ENCODE results near the gene TCIRG1.

- TF ChIP-seq EZH2phosphoT487 (IDR thresholded peaks at IDR 0.05; ENCODE audit: borderline replicate concordance, low read depth, low read length) = no peak
- TF ChIP-seq, protein P1, sequence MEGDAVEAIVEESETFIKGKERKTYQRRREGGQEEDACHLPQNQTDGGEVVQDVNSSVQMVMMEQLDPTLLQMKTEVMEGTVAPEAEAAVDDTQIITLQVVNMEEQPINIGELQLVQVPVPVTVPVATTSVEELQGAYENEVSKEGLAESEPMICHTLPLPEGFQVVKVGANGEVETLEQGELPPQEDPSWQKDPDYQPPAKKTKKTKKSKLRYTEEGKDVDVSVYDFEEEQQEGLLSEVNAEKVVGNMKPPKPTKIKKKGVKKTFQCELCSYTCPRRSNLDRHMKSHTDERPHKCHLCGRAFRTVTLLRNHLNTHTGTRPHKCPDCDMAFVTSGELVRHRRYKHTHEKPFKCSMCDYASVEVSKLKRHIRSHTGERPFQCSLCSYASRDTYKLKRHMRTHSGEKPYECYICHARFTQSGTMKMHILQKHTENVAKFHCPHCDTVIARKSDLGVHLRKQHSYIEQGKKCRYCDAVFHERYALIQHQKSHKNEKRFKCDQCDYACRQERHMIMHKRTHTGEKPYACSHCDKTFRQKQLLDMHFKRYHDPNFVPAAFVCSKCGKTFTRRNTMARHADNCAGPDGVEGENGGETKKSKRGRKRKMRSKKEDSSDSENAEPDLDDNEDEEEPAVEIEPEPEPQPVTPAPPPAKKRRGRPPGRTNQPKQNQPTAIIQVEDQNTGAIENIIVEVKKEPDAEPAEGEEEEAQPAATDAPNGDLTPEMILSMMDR (conservative IDR thresholded peaks at IDR 0.05; ENCODE audit: low read length) = no peak
Observed at GRCh38 chr11:68008381-68009337, 30.2 kb upstream of the TCIRG1 start.

All from OCI-LY7 (cell line).